GM23248 (cell line): ENCODE data around the gene ACTC1.

ENCODE experiments used
- EZH2 ChIP-seq: fragments of 200-600 bp; sonication (generic); IDR thresholded peaks from 2 replicates; pipeline ENCODE4 v1.6.1; 2018; ENCODE audit warnings: antibody characterized with exemption, mild to moderate bottlenecking; ENCODE audit not compliant: insufficient read depth, poor library complexity, severe bottlenecking
- EZH2phosphoT487 ChIP-seq: fragments of 200-600 bp; sonication (generic); IDR thresholded peaks from 2 replicates; pipeline ENCODE4 v1.6.1; 2018; ENCODE audit warnings: antibody characterized with exemption, moderate library complexity, mild to moderate bottlenecking, low read depth; ENCODE audit not compliant: insufficient read depth

DNA sequence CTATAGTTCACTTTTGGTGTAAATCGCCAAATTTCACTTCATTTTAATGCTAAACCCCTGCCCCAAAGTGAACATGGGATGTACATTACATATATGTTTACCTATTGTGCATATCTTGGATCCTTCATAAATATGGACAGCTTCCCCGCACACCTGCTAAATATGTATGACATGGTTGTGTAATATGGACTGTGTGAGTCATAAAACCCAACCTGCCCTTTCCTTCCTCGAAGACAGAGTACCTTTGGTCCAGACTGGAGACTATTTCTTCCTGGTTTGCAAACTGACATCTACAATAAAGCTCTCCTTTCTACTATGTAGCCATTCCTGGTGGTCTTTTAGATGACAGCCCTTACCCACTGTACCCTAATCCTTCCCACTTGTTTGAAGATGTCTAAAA, 12.4 kb downstream of the ACTC1 start:
- TF ChIP-seq EZH2phosphoT487 (no peak), EZH2 (no peak)
